NCI-H1930 (cell line): Measurements from ENCODE around the gene ACSF3.

ENCODE experiments used
- DNase-seq, 2 experiments: peaks; one replicate each; lab custom pipeline; 2025; lab: John Stamatoyannopoulos, UW

The ACSF3 gene

GRCh38 chr16:89131783-89132182, 38.1 kb downstream of the ACSF3 start:
- no peak for DNase-seq

GRCh38 chr16:89132194-89133005, 38.7 kb downstream of the ACSF3 start:
- DNase-seq, result no peak

DNA sequence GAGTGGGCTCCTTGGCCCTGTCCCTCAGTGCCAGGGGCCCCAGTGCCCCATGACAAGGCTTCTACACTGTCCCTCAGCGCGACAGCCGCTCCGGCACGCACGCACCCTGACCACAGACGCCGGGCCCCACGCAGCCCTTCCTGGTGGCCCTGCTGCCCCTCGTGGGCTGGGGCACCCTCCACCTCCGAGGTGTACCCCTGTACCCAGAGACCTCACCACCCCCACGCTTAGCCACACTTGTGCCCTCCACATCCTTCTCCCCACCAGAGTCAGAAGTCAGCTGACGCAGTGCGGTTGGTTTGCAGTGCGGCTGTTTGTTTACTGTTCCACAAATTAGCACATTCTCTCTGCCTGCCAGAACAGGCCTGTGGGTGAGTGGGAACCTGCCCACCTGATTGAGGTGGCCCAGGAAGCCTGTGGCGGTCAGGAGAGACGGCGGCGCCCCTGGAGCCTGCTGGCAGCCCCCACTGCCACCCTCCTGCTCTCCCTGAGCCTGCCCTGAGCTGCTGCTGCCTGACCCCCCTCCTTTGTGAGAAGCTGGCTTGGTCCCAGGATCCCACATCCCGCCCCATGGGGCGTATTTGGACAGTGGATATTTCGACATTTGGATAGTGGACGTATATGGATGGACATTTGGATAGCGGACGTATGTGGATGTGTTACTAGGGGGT, 39.9 kb downstream of the ACSF3 start:
- no peak for DNase-seq

- no peak for DNase-seq
These were observed 40.6 kb downstream of the ACSF3 start for GRCh38 chr16:89134269-89134668.

- DNase-seq, result no peak
These were observed 41.5 kb downstream of the ACSF3 start for GRCh38 chr16:89135166-89135565.

DNA sequence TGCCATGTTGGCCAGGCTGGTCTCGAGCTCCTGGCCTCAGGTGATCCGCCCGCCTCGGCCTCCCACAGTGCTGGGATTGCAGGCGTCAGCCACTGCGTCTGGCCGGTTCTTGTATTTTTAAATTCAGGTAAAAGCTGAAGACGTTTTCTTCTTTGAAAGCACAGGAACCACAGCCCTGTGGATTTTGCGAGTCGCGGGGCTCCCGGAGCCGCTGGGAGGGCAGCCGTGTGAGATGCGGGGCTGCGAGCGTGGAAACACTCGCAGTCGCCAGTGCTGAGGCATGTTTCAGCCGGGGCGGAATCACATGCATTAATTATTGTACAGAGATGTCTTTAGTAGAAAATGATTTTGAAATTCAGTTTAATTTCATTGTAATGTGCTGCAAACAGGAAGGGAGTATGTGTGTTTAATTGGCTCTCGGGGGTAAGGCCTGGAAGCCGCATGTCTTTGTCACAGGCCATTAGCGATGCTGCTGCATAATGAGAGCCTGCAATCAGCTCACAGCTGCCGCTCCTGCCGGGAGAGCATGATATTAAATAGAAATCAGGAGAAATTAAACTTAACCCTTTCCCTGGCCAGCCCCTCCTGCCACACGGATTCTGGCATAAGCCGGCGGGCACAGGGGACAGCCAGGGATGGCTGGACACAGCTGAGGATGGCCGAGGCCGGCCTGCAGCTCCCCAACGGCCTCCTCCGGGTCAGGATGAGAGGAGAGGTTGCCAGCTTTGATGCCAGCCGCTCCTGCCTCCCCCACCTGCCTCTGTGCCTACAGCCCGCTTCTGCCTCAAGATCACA, 42.5 kb downstream of the ACSF3 start:
- no peak for DNase-seq

DNA sequence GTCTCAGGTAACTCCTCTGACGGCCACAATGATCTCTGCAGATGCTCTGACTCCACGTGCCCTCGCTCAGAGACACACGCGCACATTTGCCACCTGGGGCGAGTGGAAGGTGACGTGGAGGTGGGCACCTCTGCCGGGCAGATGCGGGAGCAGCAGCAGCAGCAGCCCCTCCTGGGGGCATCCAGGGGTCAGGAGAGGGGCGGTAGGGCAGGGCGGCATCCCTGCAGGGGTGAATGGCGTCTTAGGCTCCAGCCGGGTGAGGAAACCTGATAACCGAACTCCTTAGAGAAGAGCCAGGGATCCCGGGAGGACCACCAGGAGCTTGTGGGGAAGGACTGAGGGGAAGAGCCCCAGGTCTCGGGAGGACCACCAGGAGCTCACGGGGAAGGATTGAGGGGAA, 43.3 kb downstream of the ACSF3 start:
- no peak for DNase-seq

- no peak for DNase-seq
These were observed 44.2 kb downstream of the ACSF3 start for GRCh38 chr16:89137666-89138512.

- DNase-seq, result no peak
These were observed 44.8 kb downstream of the ACSF3 start for GRCh38 chr16:89138513-89138795.

GRCh38 chr16:89138843-89139520, 45.3 kb downstream of the ACSF3 start:
- DNase-seq, result no peak

GRCh38 chr16:89139907-89140361, 46.3 kb downstream of the ACSF3 start:
- DNase-seq, result no peak

DNA sequence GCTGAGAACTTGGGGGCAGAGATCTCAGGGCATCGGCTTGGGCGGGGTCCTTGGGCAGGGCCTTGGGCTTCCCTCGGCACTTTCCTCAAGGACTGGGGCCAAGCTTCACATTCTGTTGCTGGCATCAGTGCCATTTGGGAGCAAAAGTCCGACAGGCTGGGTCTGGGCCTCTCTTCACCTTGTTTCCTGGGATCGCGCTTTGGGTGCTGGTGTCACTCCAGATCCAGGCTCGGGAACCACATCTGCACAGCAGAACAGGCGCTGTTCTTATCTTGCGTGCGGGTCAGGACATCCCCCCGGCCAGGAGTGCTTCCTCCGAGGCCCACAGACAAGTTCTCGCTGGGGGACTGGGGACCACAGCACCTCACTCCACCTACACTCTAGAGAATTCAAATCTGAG, 46.7 kb downstream of the ACSF3 start:
- no peak for DNase-seq

- no peak for DNase-seq
These were observed 47.6 kb downstream of the ACSF3 start for GRCh38 chr16:89140981-89141883.

- DNase-seq, result no peak
These were observed 48.2 kb downstream of the ACSF3 start for GRCh38 chr16:89141884-89142267.

DNA sequence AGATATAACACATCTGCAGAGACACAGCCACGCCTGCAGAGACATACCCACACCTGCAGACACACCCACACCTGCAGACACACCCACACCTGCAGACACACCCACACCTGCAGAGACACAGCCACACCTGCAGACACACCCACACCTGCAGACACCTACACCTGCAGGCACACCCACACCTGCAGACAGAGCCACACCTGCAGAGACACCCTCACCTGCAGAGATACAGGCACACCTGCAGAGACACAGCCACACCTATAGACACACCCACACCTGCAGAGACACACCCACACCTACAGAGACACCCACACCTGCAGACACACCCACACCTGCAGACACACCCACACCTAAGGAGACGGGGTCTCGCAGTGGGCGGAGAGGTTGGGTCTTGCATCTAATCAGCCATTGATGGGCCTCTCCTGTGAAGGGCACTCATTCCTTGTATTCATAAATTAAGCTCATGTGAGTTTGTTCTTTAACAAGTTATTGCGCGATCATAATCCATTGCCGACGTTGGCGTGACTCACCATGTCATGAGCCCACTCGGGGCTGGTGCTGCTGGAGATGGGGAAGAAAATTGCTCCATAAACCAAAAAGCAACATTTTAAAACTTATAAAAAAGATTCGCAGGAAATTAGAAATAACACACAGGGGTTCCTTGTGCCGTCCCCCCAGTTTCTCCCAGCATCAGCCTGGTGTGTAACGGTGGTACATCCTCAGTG, 49.0 kb downstream of the ACSF3 start:
- no peak for DNase-seq

GRCh38 chr16:89143201-89143741, 49.6 kb downstream of the ACSF3 start:
- no peak for DNase-seq

DNA sequence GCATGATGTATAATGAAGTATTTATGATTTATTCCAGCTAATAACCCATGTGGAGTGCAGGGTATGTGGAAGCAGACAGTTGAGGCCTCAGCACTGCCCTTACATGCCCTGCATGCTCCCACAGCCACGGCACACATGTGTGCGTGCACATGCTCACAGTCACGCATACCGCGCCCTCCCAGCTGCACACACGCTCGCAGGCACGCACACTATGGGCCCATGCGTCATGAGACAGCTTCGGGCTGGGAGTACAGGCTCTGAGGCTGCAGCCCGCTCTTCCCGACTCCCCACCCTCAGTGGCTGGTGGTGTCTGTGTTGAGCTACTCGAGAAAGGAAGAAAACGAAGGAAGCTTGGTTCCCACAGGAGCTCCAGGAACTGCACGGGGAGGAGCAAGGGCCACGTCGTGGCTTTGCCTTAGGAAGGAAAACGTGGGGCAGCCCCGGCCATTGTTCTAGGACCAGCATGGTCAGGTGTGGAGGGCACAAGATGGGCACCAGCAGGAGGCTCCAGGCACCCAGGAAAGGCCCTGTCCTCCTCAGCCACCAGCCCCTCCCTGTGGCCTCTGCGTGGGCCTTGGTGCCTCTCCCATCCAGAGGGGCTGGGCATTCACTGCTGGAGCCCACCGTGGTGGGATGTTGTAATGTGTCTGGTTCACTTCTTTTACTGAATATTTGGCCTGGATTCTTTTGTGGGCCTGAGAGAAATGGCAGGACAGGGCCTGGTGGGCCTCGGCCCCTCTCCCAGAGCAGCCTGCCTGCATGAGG, 50.4 kb downstream of the ACSF3 start:
- DNase-seq, result no peak

GRCh38 chr16:89144681-89145080, 51.0 kb downstream of the ACSF3 start:
- DNase-seq, result no peak
